Natural killer cell (primary cell): ENCODE results near the gene CD151. TPM values are rescaled to one million over a fixed set of nuclear protein-coding genes. Genes with fewer than 3 reads are reported as not detected.

ENCODE experiments used
- ATAC-seq, 3 donors: fragments of 150-1000 bp in 2 of 3; fragments of 200-7000 bp in 1 of 3; cut with Tn5 transposase; 1 replicate in 1 of 3; 2 replicates in 2 of 3; pipeline ENCODE4 v1.10.0; 2021; ENCODE audit warnings: mild to moderate bottlenecking in 2 of 3, moderate library complexity in 2 of 3
- DNase-seq, 2 donors: peaks; one replicate each; pipeline versions ENCODE4 v3.0.0 to v3.0.0-alpha.2; 2013 to 2021; ENCODE audit warnings: mixed read lengths in 1 of 2
- H3K27ac ChIP-seq: one replicate; pipeline ENCODE4 v1.5.1; 2013; ENCODE audit warnings: mild to moderate bottlenecking, low read length
- H3K27me3 ChIP-seq: one replicate; pipeline ENCODE4 v1.6.1; 2013; ENCODE audit warnings: low read length; ENCODE audit not compliant: control insufficient read depth, insufficient read depth
- H3K36me3 ChIP-seq: one replicate; pipeline ENCODE4 v1.6.1; 2013; ENCODE audit warnings: low read length; ENCODE audit not compliant: control insufficient read depth, insufficient read depth
- H3K4me1 ChIP-seq: one replicate; pipeline ENCODE4 v1.6.1; 2013; ENCODE audit warnings: low read length; ENCODE audit not compliant: control insufficient read depth, insufficient read depth
- H3K4me3 ChIP-seq: one replicate; pipeline ENCODE4 v1.5.1; 2013; ENCODE audit warnings: low read length
- H3K9me3 ChIP-seq: one replicate; pipeline ENCODE4 v1.6.1; 2013; ENCODE audit warnings: low read length; ENCODE audit not compliant: control insufficient read depth, insufficient read depth
- H3K27ac Mint-ChIP-seq, 2 donors: one replicate each; pipeline ENCODE4 v1.8.0; 2022; ENCODE audit warnings: mild to moderate bottlenecking in 2 of 2, mixed read lengths in 2 of 2, moderate library complexity in 1 of 2
- H3K27me3 Mint-ChIP-seq, 2 donors: one replicate each; pipeline ENCODE4 v1.8.0; 2022; ENCODE audit warnings: low read depth in 2 of 2, mixed read lengths in 2 of 2
- H3K36me3 Mint-ChIP-seq: one replicate; pipeline ENCODE4 v1.8.0; 2022; ENCODE audit warnings: mixed read lengths
- H3K4me1 Mint-ChIP-seq, 2 donors: one replicate each; pipeline ENCODE4 v1.8.0; 2022; ENCODE audit warnings: mixed read lengths in 2 of 2
- H3K4me3 Mint-ChIP-seq: one replicate; pipeline ENCODE4 v1.8.0; 2022; ENCODE audit warnings: mild to moderate bottlenecking, moderate library complexity, mixed read lengths
- H3K9me3 Mint-ChIP-seq, 2 donors: one replicate each; pipeline ENCODE4 v1.8.0; 2022; ENCODE audit warnings: mixed read lengths in 2 of 2
- CTCF ChIP-seq: fragments of 200-600 bp; IDR thresholded peaks from one replicate; pipeline ENCODE4 v1.8.0; 2022; ENCODE audit warnings: antibody characterized with exemption
- WGBS: methylation state at CpG from one replicate; pipeline ENCODE4 v1.1.7; 2013; ENCODE audit warnings: missing lambda C conversion rate; ENCODE audit not compliant: insufficient coverage; 5-methylcytosine and 5-hydroxymethylcytosine counted together
- intact Hi-C: fragments of 100-400 bp; cut with micrococcal nuclease; formaldehyde crosslinking; loops from one replicate; pipeline ENCODE4 v1.14.2; 2022
- total RNA-seq, 4 donors: library from RNA; stranded (reverse); fragments of 120-200 nt in 1 of 4; gene quantifications; one replicate each; pipeline versions ENCODE4 v1.2.3 to v1.2.4, GENCODE V29; 2013 to 2022

CD151 gene
- total RNA-seq, 3 donors from 2014 or later (not counting 1 experiment from before 2014, with no cell fraction given) = 40.9 to 68.3 (median 52.9) TPM

- no peak overlapping the region for H3K4me3 ChIP-seq
- intact Hi-C loops = no loop called here
- peaks cover 40% of the 10 kb centered on the region for H3K4me1 ChIP-seq
- Mint-ChIP-seq H3K9me3 (no peaks in the 10 kb centered on the region), H3K4me3 (no peak overlapping the region), H3K4me1 (peaks cover 0 to 24% of the 10 kb centered on the region in 2 donors), H3K36me3 (no peaks in the 10 kb centered on the region), H3K27me3 (no peaks in the 10 kb centered on the region), H3K27ac (no peak overlapping the region)
- H3K36me3 ChIP-seq = peaks cover 5% of the 10 kb centered on the region
- no peak overlapping the region for H3K27ac ChIP-seq
- no peaks in the 10 kb centered on the region for H3K27me3 ChIP-seq
- ATAC-seq (no peak), DNase-seq (no peak)
- TF ChIP-seq CTCF = no peak
- H3K9me3 ChIP-seq = no peaks in the 10 kb centered on the region
- WGBS = 95% methylated on average over 30 of the region's 30 CpGs
Observed at GRCh38 chr11:800473-800872, 32.3 kb upstream of the CD151 start.

GRCh38 chr11:801097-801780 is 31.5 kb upstream of the CD151 start:
- H3K4me3 ChIP-seq = no peak overlapping the region
- no peak for ATAC-seq
- Mint-ChIP-seq H3K27ac (no peak overlapping the region), H3K27me3 (no peaks in the 10 kb centered on the region), H3K36me3 (no peaks in the 10 kb centered on the region), H3K4me3 (peak overlapping the region; percentile 31), H3K9me3 (no peaks in the 10 kb centered on the region), H3K4me1 (peaks cover 0 to 19% of the 10 kb centered on the region in 2 donors)
- peaks cover 36% of the 10 kb centered on the region for H3K4me1 ChIP-seq
- WGBS = 96% methylated on average over 20 of the region's 20 CpGs
- intact Hi-C loops = no loop called here
- no peaks in the 10 kb centered on the region for H3K9me3 ChIP-seq
- H3K27ac ChIP-seq = no peak overlapping the region
- H3K27me3 ChIP-seq = no peaks in the 10 kb centered on the region
- TF ChIP-seq CTCF = no peak
- H3K36me3 ChIP-seq = peaks cover 5% of the 10 kb centered on the region
- DNase-seq = no peak

GRCh38 chr11:802018-802617 is 30.6 kb upstream of the CD151 start:
- intact Hi-C loops = no loop called here
- Mint-ChIP-seq H3K4me1 (peaks cover 0 to 10% of the 10 kb centered on the region in 2 donors), H3K36me3 (no peaks in the 10 kb centered on the region), H3K27me3 (no peaks in the 10 kb centered on the region), H3K4me3 (peak overlapping the region; percentile 42), H3K27ac (no peak overlapping the region), H3K9me3 (no peaks in the 10 kb centered on the region)
- WGBS = 95% methylated on average over 21 of the region's 21 CpGs
- TF ChIP-seq CTCF = no peak
- no peak overlapping the region for H3K27ac ChIP-seq
- ATAC-seq (no peak), DNase-seq (no peak)
- H3K4me1 ChIP-seq = peaks cover 27% of the 10 kb centered on the region
- H3K9me3 ChIP-seq = no peaks in the 10 kb centered on the region
- no peaks in the 10 kb centered on the region for H3K27me3 ChIP-seq
- peaks cover 5% of the 10 kb centered on the region for H3K36me3 ChIP-seq
- H3K4me3 ChIP-seq = no peak overlapping the region
